K562 (cell line): ENCODE results near the gene CAMK2G. TPM values are rescaled to one million over a fixed set of nuclear protein-coding genes. Genes with fewer than 3 reads are reported as not detected.

Experiments used
- ATAC-seq: fragments of 200-7000 bp; cut with Tn5 transposase; 3 replicates; pipeline ENCODE4 v1.9.1; 2020; ENCODE audit warnings: moderate library complexity
- BruUV-seq: library from RNA; stranded (reverse); fragments of 400-500 nt; replicated peaks from 2 replicates; lab custom pipeline; 2021; lab: Mats Ljungman, UMichigan
- CTCF ChIA-PET: fragments of 300-600 bp; formaldehyde crosslinking; extraction: SDS; loops from one replicate; lab custom pipeline; 2021; ENCODE audit warnings: low intra/inter-chr PET ratio; lab: Yijun Ruan, JAX
- POLR2A ChIA-PET: fragments of 300-600, 350-650 bp; sonication (Branson Sonifier 250); formaldehyde crosslinking; extraction: SDS; loops from one replicate; lab custom pipeline; 2021; ENCODE audit warnings: antibody characterized with exemption, inconsistent platforms; lab: Yijun Ruan, JAX
- DNase-seq, 4 experiments: peaks; one replicate each; pipeline versions ENCODE4 v3.0.0 to v3.0.0-alpha.2; 2011 to 2018; ENCODE audit warnings: low spot score in 3 of 4, mixed read lengths in 3 of 4; ENCODE audit errors: extremely low read depth in 1 of 4
- FAIRE-seq: peaks from 2 replicates; lab custom pipeline; 2011; peaks lifted over from hg19 to GRCh38; lab: Jason Lieb, UNC
- H2AFZ ChIP-seq: 2 replicates; pipeline ENCODE4 v1.6.0; 2011; ENCODE audit warnings: low read depth, low read length, control low read depth, inconsistent platforms
- H3K27ac ChIP-seq: fragments of 200-600 bp; 3 replicates; pipeline ENCODE4 v1.8.0; 2011; ENCODE audit warnings: low read depth, mild to moderate bottlenecking, control low read depth, inconsistent platforms, low read length, moderate library complexity, mixed read lengths; ENCODE audit errors: extremely low read depth
- H3K27me3 ChIP-seq, 2 experiments: fragments of 300-600 bp in 1 of 2; 2 replicates in 1 of 2; 3 replicates in 1 of 2; pipeline versions ENCODE4 v1.6.0 to v1.8.0; 2011; ENCODE audit warnings: inconsistent platforms in 2 of 2, low read length in 2 of 2, mild to moderate bottlenecking in 1 of 2, mixed read lengths in 1 of 2, moderate library complexity in 1 of 2; ENCODE audit not compliant: control insufficient read depth in 2 of 2, insufficient read depth in 2 of 2
- H3K36me3 ChIP-seq: fragments of 300-600 bp; 3 replicates; pipeline ENCODE4 v1.8.0; 2011; ENCODE audit warnings: mild to moderate bottlenecking, low read length, inconsistent platforms; ENCODE audit not compliant: control insufficient read depth, insufficient read depth
- H3K4me1 ChIP-seq, 2 experiments: fragments of 200-600 bp in 1 of 2; replicated peaks in 1 of 2; 2 replicates in 1 of 2; 3 replicates in 1 of 2; pipeline versions ENCODE4 v1.5.1 to v1.8.0; 2011; ENCODE audit warnings: inconsistent platforms in 2 of 2, low read length in 2 of 2, mild to moderate bottlenecking in 1 of 2, mixed read lengths in 1 of 2, moderate library complexity in 1 of 2; ENCODE audit not compliant: control insufficient read depth in 2 of 2, insufficient read depth in 2 of 2
- H3K4me2 ChIP-seq: 2 replicates; pipeline ENCODE4 v1.6.1; 2011; ENCODE audit warnings: low read length, control low read depth, inconsistent platforms, mixed read lengths; ENCODE audit not compliant: insufficient read depth
- H3K4me3 ChIP-seq: fragments of 200-600 bp; sonication (generic), shearing (Covaris generic); 2 replicates; pipeline ENCODE4 v1.5.1; 2016; ENCODE audit warnings: control low read depth, inconsistent platforms
- H3K79me2 ChIP-seq: fragments of 200-600 bp; 3 replicates; pipeline ENCODE4 v1.8.0; 2011; ENCODE audit warnings: low read length, inconsistent platforms; ENCODE audit not compliant: control insufficient read depth, insufficient read depth
- H3K9ac ChIP-seq, 2 experiments: 2 replicates each; pipeline versions ENCODE4 v1.6.0 to v1.6.1; 2011; ENCODE audit warnings: low read depth in 2 of 2, low read length in 2 of 2, control low read depth in 1 of 2, inconsistent platforms in 1 of 2, mild to moderate bottlenecking in 1 of 2, mixed read lengths in 1 of 2; ENCODE audit not compliant: insufficient read depth in 1 of 2
- H3K9me1 ChIP-seq: one replicate; pipeline ENCODE4 v1.6.0; 2011; ENCODE audit warnings: inconsistent platforms, mild to moderate bottlenecking, low read length, moderate library complexity; ENCODE audit not compliant: control insufficient read depth, insufficient read depth
- H3K9me3 ChIP-seq: replicated peaks from 2 replicates; pipeline ENCODE4 v1.5.1; 2011; ENCODE audit warnings: low read depth, low read length, inconsistent platforms; ENCODE audit not compliant: control insufficient read depth, insufficient read depth
- H4K20me1 ChIP-seq: replicated peaks from 2 replicates; pipeline ENCODE4 v1.6.1; 2011; ENCODE audit warnings: low read length, inconsistent platforms, mixed read lengths; ENCODE audit not compliant: control insufficient read depth, insufficient read depth
- RBM22 ChIP-seq: fragments of 200-400 bp; formaldehyde crosslinking; IDR thresholded peaks from 2 replicates; pipeline ENCODE4 v1.6.1; 2018; ENCODE audit warnings: low read length, low read depth; ENCODE audit not compliant: poor library complexity, severe bottlenecking
- RBM25 ChIP-seq: fragments of 200-400 bp; formaldehyde crosslinking; IDR thresholded peaks from 2 replicates; pipeline ENCODE4 v1.6.1; 2018; ENCODE audit warnings: low read length, low read depth, moderate library complexity; ENCODE audit not compliant: severe bottlenecking
- WGBS: fragments of 100-300 bp; shearing (Covaris generic); methylation state at CpG from one replicate; pipeline ENCODE4 v1.1.6; 2016; ENCODE audit warnings: low coverage, mixed read lengths; ENCODE audit not compliant: insufficient coverage; ENCODE audit errors: missing lambda C conversion rate; 5-methylcytosine and 5-hydroxymethylcytosine counted together
- in situ Hi-C: fragments of 300-500 bp; cut with MboI; formaldehyde crosslinking; loops from 4 replicates; pipeline ENCODE4 v1.15.0; 2018; ENCODE audit warnings: inconsistent platforms, mixed read lengths
- intact Hi-C: fragments of 100-400 bp; cut with micrococcal nuclease; formaldehyde crosslinking; loops from 2 replicates; pipeline ENCODE4 v1.14.2; 2022
- polyA plus RNA-seq, 8 experiments: library from polyadenylated mRNA; depleted of rRNA in 4 of 8; stranded (reverse) in 5 of 8; unstranded in 3 of 8; fragments of >200 nt; fragmentation: Nextera tagmentation in 2 of 8; fragmentation: Illumina TruSeq in 1 of 8; extraction: Ambion mirVana in 2 of 8; extraction: Trizol in 1 of 8; gene quantifications; 2 replicates each; pipeline versions ENCODE4 v1.2.1 to v1.2.3, GENCODE V29; 2011 to 2014; ENCODE audit warnings: inconsistent platforms in 1 of 8, missing spikeins in 1 of 8
- total RNA-seq, 7 experiments: library from RNA; depleted of rRNA in 6 of 7; stranded (reverse); fragments of >200 nt in 6 of 7; fragmentation: Illumina TruSeq in 2 of 7; extraction: Trizol in 2 of 7; gene quantifications; 2 replicates each; pipeline versions ENCODE4 v1.2.1 to v1.2.3, GENCODE V29; 2011 to 2021; ENCODE audit warnings: low replicate concordance in 1 of 7

The CAMK2G gene
- total and polyA plus RNA-seq, 9 of the 15 experiments (the other 6 are each of a cell fraction or from before 2014, with no cell fraction given) = 9.0 to 37.9 (median 32.6) TPM

DNA sequence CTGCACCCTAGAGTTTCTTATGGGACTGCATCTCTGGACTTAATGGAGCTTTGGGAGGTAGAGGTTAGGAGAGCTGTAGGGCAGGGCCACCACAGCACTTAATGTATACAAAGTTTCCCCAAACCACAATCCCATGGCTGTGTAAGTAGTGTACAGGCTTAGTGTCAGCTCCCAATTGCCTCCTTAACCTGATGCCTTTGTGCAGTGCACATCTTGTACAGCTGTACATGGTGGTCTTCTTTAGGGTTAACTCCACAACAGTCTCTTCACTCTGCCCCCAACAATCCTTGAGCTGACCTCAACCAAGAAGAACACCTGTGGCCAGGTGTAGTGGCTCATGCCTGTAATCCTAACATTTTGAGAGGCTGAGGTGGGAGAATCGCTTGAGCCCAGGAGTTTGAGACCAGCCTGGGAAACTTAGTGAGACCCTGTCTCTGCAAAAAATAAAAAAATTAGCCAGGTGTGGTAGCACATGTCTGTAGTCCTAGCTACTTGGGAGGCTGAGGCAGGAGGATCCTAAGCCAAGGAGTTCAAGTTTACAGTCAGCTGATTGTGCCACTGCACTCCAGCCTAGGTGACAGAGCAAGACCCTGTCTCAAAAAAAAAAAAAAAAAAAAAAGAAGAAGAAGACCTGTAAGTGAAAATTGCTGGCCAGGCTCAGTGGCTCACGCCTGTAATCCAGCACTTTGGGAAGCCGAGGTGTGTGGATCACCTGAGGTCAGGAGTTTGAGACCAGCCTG, 43.4 kb upstream of the CAMK2G start:
- H3K79me2 ChIP-seq = no peaks in the 10 kb centered on the region
- H4K20me1 ChIP-seq = no peaks in the 10 kb centered on the region
- CTCF ChIA-PET = no interaction called here
- BruUV-seq = no TSS peak
- ATAC-seq (peak; percentile 16; the same call in 2 of the 3 replicates), DNase-seq (no peak), FAIRE-seq (no peak)
- H3K9me3 ChIP-seq = no peaks in the 10 kb centered on the region; the same call in 1 of the 2 replicates
- no peak overlapping the region for H3K4me3 ChIP-seq
- no peaks in the 10 kb centered on the region for H3K27me3 ChIP-seq
- in situ Hi-C loops = no loop called here
- peak overlapping the region; percentile 34; the same call in 1 of the 2 replicates for H2AFZ ChIP-seq
- H3K4me1 ChIP-seq = peaks cover 8 to 10% of the 10 kb centered on the region in 2 experiments; a peak in 4 of 5 replicates
- H3K36me3 ChIP-seq = peaks cover 15% of the 10 kb centered on the region; the same call in 1 of the 3 replicates
- intact Hi-C loops = no loop called here
- no peak overlapping the region for H3K4me2 ChIP-seq
- 64% methylated on average over 2 of the region's 3 CpGs for WGBS
- POLR2A ChIA-PET = interaction anchor here (0.6 to 1.7 kb wide), 4 partner anchors 10 to 152 kb away, joined by 3 to 4 read pairs (median 3); no protein-coding TSS in a partner anchor
- H3K9me1 ChIP-seq = no peaks in the 10 kb centered on the region
- no peak overlapping the region for H3K9ac ChIP-seq
- H3K27ac ChIP-seq = no peak overlapping the region
- TF ChIP-seq RBM22 (no peak), RBM25 (peak; percentile 34)
